ENCODE measurements around the gene CTH. TPM values are rescaled to one million over a fixed set of nuclear protein-coding genes. Genes with fewer than 3 reads are reported as not detected.
"Not testable (repeated sequence)": the region's sequence is repeated elsewhere in the genome, so short reads cannot be mapped to it uniquely, and the experiment has no call there.

The CTH gene
- total RNA-seq, 1 experiment from 2014 or later, result 14.7 TPM

- intact Hi-C loops (cut with micrococcal nuclease); H3K9me3 ChIP-seq (ENCODE audit: control insufficient read depth in 1 of 2, insufficient read depth in 1 of 2, low read depth in 1 of 2, low read length in 2 of 2); H3K4me1 ChIP-seq (ENCODE audit: control insufficient read depth in 1 of 2, insufficient read depth in 2 of 2, low read length in 2 of 2); RAD21 ChIA-PET (ENCODE audit: low non-redundant PET in 1 of 2, low total read pairs in 2 of 2, uncharacterized antibody in 2 of 2, unreplicated experiment in 2 of 2); H3K9me2 ChIP-seq (ENCODE audit: insufficient read depth); POLR2A ChIA-PET; H3K27me3 ChIP-seq (ENCODE audit: insufficient read depth, low read length); BruUV-seq (replicated peaks); H2AFZ ChIP-seq (ENCODE audit: low read depth, low read length, poor library complexity, severe bottlenecking); H4K20me1 ChIP-seq (ENCODE audit: insufficient read depth); H3K4me3 ChIP-seq (replicated peaks in 1 of 2; ENCODE audit: low read depth in 1 of 2, low read length in 2 of 2); H3K27ac ChIP-seq (ENCODE audit: low read depth, low read length); CTCF ChIA-PET; DNase-seq (ENCODE audit: low read depth, low spot score); H3K9ac ChIP-seq (ENCODE audit: low read length); H3K4me2 ChIP-seq (ENCODE audit: low read length); H3K36me3 ChIP-seq (ENCODE audit: control insufficient read depth in 1 of 2, insufficient read depth in 2 of 2, low read length in 2 of 2); H3K79me2 ChIP-seq (ENCODE audit: insufficient read depth, low read length); ATAC-seq: not testable (repeated sequence)
These were observed 66.8 kb downstream of the CTH start for GRCh38 chr1:70477905-70478304.

GRCh38 chr1:70483342-70483741 lies 72.3 kb downstream of the CTH start:
- Histone ChIP-seq H3K27ac (ENCODE audit: low read depth, low read length) (no peak overlapping the region), H4K20me1 (ENCODE audit: insufficient read depth) (no peaks in the 10 kb centered on the region), H3K27me3 (ENCODE audit: insufficient read depth, low read length) (no peaks in the 10 kb centered on the region), H3K4me2 (ENCODE audit: low read length) (no peak overlapping the region), H3K79me2 (ENCODE audit: insufficient read depth, low read length) (no peaks in the 10 kb centered on the region), H3K4me1 (ENCODE audit: control insufficient read depth in 1 of 2, insufficient read depth in 2 of 2, low read length in 2 of 2) (peaks cover 0 to 7% of the 10 kb centered on the region in 2 experiments; a peak in 1 of 4 replicates), H3K9ac (ENCODE audit: low read length) (no peak overlapping the region), H3K4me3 (replicated peaks in 1 of 2; ENCODE audit: low read depth in 1 of 2, low read length in 2 of 2) (no peak overlapping the region), H3K9me2 (ENCODE audit: insufficient read depth) (no peaks in the 10 kb centered on the region), H2AFZ (ENCODE audit: low read depth, low read length, poor library complexity, severe bottlenecking) (no peak overlapping the region), H3K36me3 (ENCODE audit: control insufficient read depth in 1 of 2, insufficient read depth in 2 of 2, low read length in 2 of 2) (no peaks in the 10 kb centered on the region), H3K9me3 (ENCODE audit: control insufficient read depth in 1 of 2, insufficient read depth in 1 of 2, low read depth in 1 of 2, low read length in 2 of 2) (no peaks in the 10 kb centered on the region)
- BruUV-seq (replicated peaks), result no TSS peak
- intact Hi-C loops (cut with micrococcal nuclease), result no loop called here
- no peak for ATAC-seq
- CTCF ChIA-PET, result no interaction called here
- POLR2A ChIA-PET, result no interaction called here
- DNase-seq (ENCODE audit: low read depth, low spot score), result no peak
- RAD21 ChIA-PET (ENCODE audit: low non-redundant PET in 1 of 2, low total read pairs in 2 of 2, uncharacterized antibody in 2 of 2, unreplicated experiment in 2 of 2), result no interaction called here
- TF ChIP-seq MAX (IDR thresholded peaks at IDR 0.05) (no peak), TCF7L2 (IDR thresholded peaks at IDR 0.05; ENCODE audit: borderline replicate concordance, extremely low read depth, insufficient read depth, insufficient read length) (no peak), ATF3 (IDR thresholded peaks at IDR 0.05) (no peak), CEBPB (IDR thresholded peaks at IDR 0.05; ENCODE audit: low read depth) (no peak), FOSL1 (IDR thresholded peaks at IDR 0.05; ENCODE audit: low read depth) (no peak), POLR2A (IDR thresholded peaks at IDR 0.05; ENCODE audit: borderline replicate concordance, extremely low read depth, insufficient read depth, insufficient read length) (no peak), REST (IDR thresholded peaks at IDR 0.05; ENCODE audit: low read depth) (no peak), EZH2 (IDR thresholded peaks at IDR 0.05) (no peak), EZH2phosphoT487 (IDR thresholded peaks at IDR 0.05; ENCODE audit: borderline replicate concordance) (no peak), ELF1 (IDR thresholded peaks at IDR 0.05; ENCODE audit: borderline replicate concordance, low read depth) (no peak), ZNF274 (IDR thresholded peaks at IDR 0.05; ENCODE audit: low read depth, low read length) (no peak), SP1 (IDR thresholded peaks at IDR 0.05; ENCODE audit: low read depth) (no peak), JUND (IDR thresholded peaks at IDR 0.05) (no peak), SRF (IDR thresholded peaks at IDR 0.05; ENCODE audit: low read depth) (no peak), SIN3A (IDR thresholded peaks at IDR 0.05; ENCODE audit: low read depth) (no peak), YY1 (IDR thresholded peaks at IDR 0.05; ENCODE audit: extremely low read depth, insufficient replicate concordance, low read depth, low read length) (no peak), CBX3 (IDR thresholded peaks at IDR 0.05; ENCODE audit: low read depth) (no peak), ZFX (IDR thresholded peaks at IDR 0.05) (no peak)
